Neuron (in vitro differentiated cells): ENCODE results near the gene SMARCAD1.

ENCODE experiments used
- H2AFZ ChIP-seq: one replicate; pipeline ENCODE4 v1.6.1; 2013; ENCODE audit warnings: low read depth, mild to moderate bottlenecking, inconsistent platforms, low read length, moderate library complexity
- H3K27me3 ChIP-seq: one replicate; pipeline ENCODE4 v1.6.1; 2013; ENCODE audit warnings: low read length; ENCODE audit not compliant: insufficient read depth
- H3K36me3 ChIP-seq: one replicate; pipeline ENCODE4 v1.6.1; 2013; ENCODE audit warnings: low read length; ENCODE audit not compliant: insufficient read depth
- H3K4me1 ChIP-seq: one replicate; pipeline ENCODE4 v1.6.1; 2013; ENCODE audit warnings: low read length; ENCODE audit not compliant: insufficient read depth
- H3K4me3 ChIP-seq: 2 replicates; pipeline ENCODE4 v1.5.1; 2013; ENCODE audit warnings: mild to moderate bottlenecking, low read length, moderate library complexity
- H3K9me3 ChIP-seq: one replicate; pipeline ENCODE4 v1.6.1; 2013; ENCODE audit warnings: low read length

SMARCAD1 gene

GRCh38 chr4:94208918-94209317 lies 1.3 kb downstream of the SMARCAD1 start:
- Histone ChIP-seq H2AFZ (no peak overlapping the region), H3K4me1 (peaks cover 18% of the 10 kb centered on the region), H3K9me3 (no peaks in the 10 kb centered on the region), H3K36me3 (peaks cover 47% of the 10 kb centered on the region), H3K27me3 (no peaks in the 10 kb centered on the region), H3K4me3 (peak overlapping the region; percentile 73)

- H3K4me1 ChIP-seq = peaks cover 18% of the 10 kb centered on the region
- H3K36me3 ChIP-seq = peaks cover 74% of the 10 kb centered on the region
- H3K4me3 ChIP-seq = no peak overlapping the region
- H2AFZ ChIP-seq = no peak overlapping the region
- H3K27me3 ChIP-seq = no peaks in the 10 kb centered on the region
- peaks cover 12% of the 10 kb centered on the region for H3K9me3 ChIP-seq
These were observed 4.2 kb downstream of the SMARCAD1 start for GRCh38 chr4:94211861-94212260.

- peaks cover 87% of the 10 kb centered on the region for H3K36me3 ChIP-seq
- H3K4me1 ChIP-seq = peaks cover 2% of the 10 kb centered on the region
- no peaks in the 10 kb centered on the region for H3K27me3 ChIP-seq
- peaks cover 14% of the 10 kb centered on the region for H3K9me3 ChIP-seq
- no peak overlapping the region for H2AFZ ChIP-seq
- H3K4me3 ChIP-seq = no peak overlapping the region
These were observed 7.1 kb downstream of the SMARCAD1 start for GRCh38 chr4:94214703-94215319.

- Histone ChIP-seq H3K4me3 (no peak overlapping the region), H3K4me1 (no peaks in the 10 kb centered on the region), H3K9me3 (peaks cover 14% of the 10 kb centered on the region), H3K27me3 (no peaks in the 10 kb centered on the region), H2AFZ (no peak overlapping the region), H3K36me3 (peaks cover 86% of the 10 kb centered on the region)
These were observed 8.7 kb downstream of the SMARCAD1 start for GRCh38 chr4:94216394-94216793.

GRCh38 chr4:94219402-94219801 lies 11.7 kb downstream of the SMARCAD1 start:
- peaks cover 13% of the 10 kb centered on the region for H3K9me3 ChIP-seq
- no peaks in the 10 kb centered on the region for H3K27me3 ChIP-seq
- H3K36me3 ChIP-seq = peaks cover 65% of the 10 kb centered on the region
- H3K4me1 ChIP-seq = no peaks in the 10 kb centered on the region
- H3K4me3 ChIP-seq = no peak overlapping the region
- H2AFZ ChIP-seq = no peak overlapping the region

GRCh38 chr4:94221916-94222315 lies 14.3 kb downstream of the SMARCAD1 start:
- Histone ChIP-seq H3K4me1 (no peaks in the 10 kb centered on the region), H2AFZ (no peak overlapping the region), H3K9me3 (peaks cover 2% of the 10 kb centered on the region), H3K36me3 (peaks cover 56% of the 10 kb centered on the region), H3K27me3 (no peaks in the 10 kb centered on the region), H3K4me3 (no peak overlapping the region)

GRCh38 chr4:94225449-94225848 lies 17.8 kb downstream of the SMARCAD1 start:
- Histone ChIP-seq H3K27me3 (no peaks in the 10 kb centered on the region), H3K9me3 (no peaks in the 10 kb centered on the region), H3K4me1 (no peaks in the 10 kb centered on the region), H3K36me3 (peaks cover 54% of the 10 kb centered on the region), H2AFZ (no peak overlapping the region), H3K4me3 (no peak overlapping the region)

- no peaks in the 10 kb centered on the region for H3K4me1 ChIP-seq
- peaks cover 52% of the 10 kb centered on the region for H3K36me3 ChIP-seq
- no peak overlapping the region for H2AFZ ChIP-seq
- no peak overlapping the region for H3K4me3 ChIP-seq
- no peaks in the 10 kb centered on the region for H3K9me3 ChIP-seq
- H3K27me3 ChIP-seq = no peaks in the 10 kb centered on the region
These were observed 19.1 kb downstream of the SMARCAD1 start for GRCh38 chr4:94226763-94227162.

- no peaks in the 10 kb centered on the region for H3K27me3 ChIP-seq
- no peak overlapping the region for H2AFZ ChIP-seq
- peaks cover 58% of the 10 kb centered on the region for H3K36me3 ChIP-seq
- no peak overlapping the region for H3K4me3 ChIP-seq
- H3K4me1 ChIP-seq = no peaks in the 10 kb centered on the region
- no peaks in the 10 kb centered on the region for H3K9me3 ChIP-seq
These were observed 21.0 kb downstream of the SMARCAD1 start for GRCh38 chr4:94228493-94229216.

GRCh38 chr4:94232519-94232918 lies 24.9 kb downstream of the SMARCAD1 start:
- Histone ChIP-seq H3K27me3 (no peaks in the 10 kb centered on the region), H3K4me1 (no peaks in the 10 kb centered on the region), H3K4me3 (no peak overlapping the region), H3K9me3 (no peaks in the 10 kb centered on the region), H2AFZ (no peak overlapping the region), H3K36me3 (peaks cover 63% of the 10 kb centered on the region)

- Histone ChIP-seq H2AFZ (no peak overlapping the region), H3K36me3 (peaks cover 71% of the 10 kb centered on the region), H3K9me3 (no peaks in the 10 kb centered on the region), H3K4me1 (no peaks in the 10 kb centered on the region), H3K27me3 (no peaks in the 10 kb centered on the region), H3K4me3 (no peak overlapping the region)
These were observed 28.2 kb downstream of the SMARCAD1 start for GRCh38 chr4:94235825-94236224.

GRCh38 chr4:94237271-94237670 lies 29.6 kb downstream of the SMARCAD1 start:
- Histone ChIP-seq H3K9me3 (no peaks in the 10 kb centered on the region), H3K36me3 (peaks cover 78% of the 10 kb centered on the region), H3K4me3 (no peak overlapping the region), H3K27me3 (no peaks in the 10 kb centered on the region), H2AFZ (no peak overlapping the region), H3K4me1 (no peaks in the 10 kb centered on the region)

GRCh38 chr4:94238160-94238559 lies 30.5 kb downstream of the SMARCAD1 start:
- Histone ChIP-seq H3K9me3 (no peaks in the 10 kb centered on the region), H3K36me3 (peaks cover 82% of the 10 kb centered on the region), H2AFZ (no peak overlapping the region), H3K27me3 (no peaks in the 10 kb centered on the region), H3K4me3 (no peak overlapping the region), H3K4me1 (no peaks in the 10 kb centered on the region)
